DND-41 (cell line): Measurements from ENCODE around the gene WFS1.

Experiments used
- EZH2 ChIP-seq: IDR thresholded peaks from 3 replicates; pipeline ENCODE4 v1.6.1; 2012; ENCODE audit warnings: borderline replicate concordance, low read depth, mild to moderate bottlenecking, moderate library complexity, low read length, inconsistent platforms; ENCODE audit not compliant: severe bottlenecking
- TF ChIP-seq, protein P1 (sequence below): IDR thresholded peaks from 2 replicates; pipeline ENCODE4 v1.5.1; 2012; ENCODE audit warnings: borderline replicate concordance, low read length, moderate library complexity, mild to moderate bottlenecking; ENCODE audit not compliant: poor library complexity, severe bottlenecking; ENCODE audit errors: extremely low read depth

DNA sequence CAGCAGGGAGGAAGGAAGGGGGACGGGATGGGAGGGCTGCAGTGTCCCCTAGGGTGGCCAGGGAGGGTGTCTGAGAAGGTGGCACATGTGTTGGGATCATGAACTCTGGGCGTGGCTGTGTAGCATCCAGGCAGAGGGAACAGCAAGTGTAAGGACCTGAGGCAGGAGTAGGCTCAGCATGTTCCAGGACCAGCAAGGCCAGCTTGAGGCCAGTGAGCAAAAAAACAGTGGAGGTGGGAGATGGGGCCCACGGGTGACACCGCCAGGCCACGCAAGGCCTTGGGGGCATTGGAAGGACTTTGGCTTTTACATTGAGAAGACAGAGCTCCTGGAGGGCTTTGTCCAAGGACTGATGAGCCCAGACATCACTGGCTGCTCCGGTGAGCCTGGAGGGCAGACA lies 16.5 kb upstream of the WFS1 start:
- TF ChIP-seq, protein P1, sequence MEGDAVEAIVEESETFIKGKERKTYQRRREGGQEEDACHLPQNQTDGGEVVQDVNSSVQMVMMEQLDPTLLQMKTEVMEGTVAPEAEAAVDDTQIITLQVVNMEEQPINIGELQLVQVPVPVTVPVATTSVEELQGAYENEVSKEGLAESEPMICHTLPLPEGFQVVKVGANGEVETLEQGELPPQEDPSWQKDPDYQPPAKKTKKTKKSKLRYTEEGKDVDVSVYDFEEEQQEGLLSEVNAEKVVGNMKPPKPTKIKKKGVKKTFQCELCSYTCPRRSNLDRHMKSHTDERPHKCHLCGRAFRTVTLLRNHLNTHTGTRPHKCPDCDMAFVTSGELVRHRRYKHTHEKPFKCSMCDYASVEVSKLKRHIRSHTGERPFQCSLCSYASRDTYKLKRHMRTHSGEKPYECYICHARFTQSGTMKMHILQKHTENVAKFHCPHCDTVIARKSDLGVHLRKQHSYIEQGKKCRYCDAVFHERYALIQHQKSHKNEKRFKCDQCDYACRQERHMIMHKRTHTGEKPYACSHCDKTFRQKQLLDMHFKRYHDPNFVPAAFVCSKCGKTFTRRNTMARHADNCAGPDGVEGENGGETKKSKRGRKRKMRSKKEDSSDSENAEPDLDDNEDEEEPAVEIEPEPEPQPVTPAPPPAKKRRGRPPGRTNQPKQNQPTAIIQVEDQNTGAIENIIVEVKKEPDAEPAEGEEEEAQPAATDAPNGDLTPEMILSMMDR: no peak
- TF ChIP-seq EZH2: no peak
